NCI-H1417 treated with DMSO at 0.1 percent for 48 hours (cell line): ENCODE data around the gene CAPZA1.

ENCODE experiments used
- DNase-seq: peaks from one replicate; lab custom pipeline; 2025; lab: John Stamatoyannopoulos, UW

Gene CAPZA1

DNA sequence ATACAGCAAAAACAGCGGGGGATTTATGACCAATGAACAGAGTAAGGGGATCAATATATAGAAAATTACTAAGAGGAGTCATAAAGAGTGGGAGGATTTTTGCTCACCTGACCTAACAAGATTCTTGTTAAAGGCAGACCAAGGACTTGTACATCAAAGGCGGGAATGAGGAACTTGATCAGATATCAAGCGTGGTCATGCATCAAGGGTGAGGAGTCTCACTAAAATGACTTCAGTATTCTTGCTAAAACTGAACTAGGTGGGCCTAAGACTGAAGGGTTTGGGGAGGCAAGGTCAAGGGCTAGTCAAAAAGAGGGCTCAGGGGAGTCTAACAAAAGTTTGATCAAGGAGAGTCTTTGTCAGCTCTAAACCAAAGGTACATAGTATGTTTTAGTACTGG lies 56.9 kb downstream of the CAPZA1 start:
- no peak for DNase-seq

DNA sequence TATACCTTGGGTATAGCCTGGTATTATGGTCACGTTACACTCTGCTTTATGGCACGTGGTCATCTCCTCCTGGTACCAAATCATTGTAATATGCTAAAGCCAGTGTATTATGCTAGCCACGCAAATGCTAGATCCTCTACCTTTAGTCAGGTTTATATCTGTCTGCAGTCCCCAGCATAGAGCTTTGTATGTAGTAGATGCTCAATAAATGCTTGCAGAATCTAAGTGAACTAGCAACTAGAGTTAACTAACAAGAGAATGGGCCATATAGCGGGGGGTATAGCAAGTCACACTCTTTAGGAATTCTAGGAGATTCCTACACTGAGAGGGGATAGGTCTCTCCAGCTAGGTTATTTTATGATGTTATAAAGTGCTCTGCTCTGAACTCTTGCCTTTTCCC lies 57.9 kb downstream of the CAPZA1 start:
- no peak for DNase-seq

GRCh38 chr1:112678605-112679004 lies 59.0 kb downstream of the CAPZA1 start:
- no peak for DNase-seq

DNA sequence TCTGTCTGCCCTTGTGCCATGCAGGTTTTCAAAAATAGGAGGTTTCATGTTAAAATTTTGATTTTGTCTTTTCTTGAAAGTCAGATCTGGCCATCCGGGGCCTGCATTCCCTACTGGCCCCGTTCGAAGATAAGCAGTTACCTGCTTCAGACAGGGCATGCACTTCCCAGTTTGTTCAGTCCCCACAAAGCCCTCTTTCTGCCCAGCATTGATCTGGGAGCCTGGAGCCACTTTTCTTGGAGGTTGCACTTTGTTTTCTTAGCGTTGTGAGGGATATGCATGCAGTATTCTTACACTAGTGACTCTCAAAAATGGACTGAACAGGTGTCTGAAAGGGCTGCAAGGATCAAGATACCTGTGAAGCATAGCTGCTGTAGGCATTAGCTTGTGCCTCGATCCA lies 66.3 kb downstream of the CAPZA1 start:
- DNase-seq: no peak

- DNase-seq: no peak
Observed at GRCh38 chr1:112686417-112686816, 66.8 kb downstream of the CAPZA1 start.

- no peak for DNase-seq
Observed at GRCh38 chr1:112686835-112687234, 67.2 kb downstream of the CAPZA1 start.

DNA sequence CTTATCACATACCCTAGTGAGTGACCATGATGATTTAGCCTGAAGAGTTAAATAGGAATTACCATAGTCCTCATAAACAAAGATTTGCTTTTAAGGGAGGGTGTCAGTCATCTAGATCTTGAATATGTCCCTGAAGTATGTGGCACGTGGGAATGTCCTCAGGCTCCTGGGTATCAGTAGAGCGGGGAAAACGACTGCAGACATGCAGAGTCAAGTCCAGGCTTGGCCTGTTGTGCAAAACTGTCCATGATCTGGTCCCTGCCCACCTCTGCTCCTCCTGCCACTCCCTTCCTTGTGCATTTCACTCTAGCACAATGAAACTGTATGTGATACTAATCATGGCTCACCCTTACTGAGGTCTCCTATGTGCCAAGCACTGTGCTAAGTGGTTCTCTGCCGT lies 67.7 kb downstream of the CAPZA1 start:
- DNase-seq: no peak

DNA sequence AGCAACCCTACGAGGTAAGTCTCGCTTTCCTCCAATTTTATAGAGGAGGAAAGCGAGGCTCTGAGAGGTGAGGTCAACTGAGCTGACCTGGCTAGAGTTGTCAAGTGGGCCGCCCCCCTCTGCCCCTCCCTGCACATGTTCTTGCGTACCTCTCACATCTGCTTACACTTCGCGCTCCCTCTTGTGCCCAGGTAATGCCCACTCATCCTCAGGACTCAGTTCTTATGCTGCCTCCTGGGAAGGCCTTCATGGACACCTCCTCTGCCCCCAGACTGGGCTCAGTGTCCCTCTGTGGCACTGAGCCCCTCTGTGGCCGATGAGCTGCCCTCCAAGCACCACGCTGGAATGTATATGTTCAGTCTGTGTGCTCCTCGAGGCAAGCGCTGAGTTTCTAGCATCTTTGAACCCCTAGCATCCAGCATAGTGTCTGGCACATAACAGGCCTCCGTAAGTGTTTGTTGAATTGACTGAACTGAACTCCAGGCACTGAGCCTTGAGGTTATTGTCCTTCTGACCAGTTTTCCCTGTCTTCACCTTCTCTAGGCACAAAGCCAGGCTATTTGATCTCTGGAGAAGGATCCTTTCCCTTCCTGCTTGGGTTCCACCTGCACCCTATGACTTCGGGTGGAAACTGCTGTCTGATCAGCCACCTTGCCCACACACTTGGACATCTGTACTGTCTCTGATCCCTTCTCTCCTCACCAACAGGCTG lies 68.3 kb downstream of the CAPZA1 start:
- DNase-seq: no peak

- no peak for DNase-seq
Observed at GRCh38 chr1:112688781-112689193, 69.2 kb downstream of the CAPZA1 start.

GRCh38 chr1:112689196-112689841 lies 69.7 kb downstream of the CAPZA1 start:
- no peak for DNase-seq

GRCh38 chr1:112689842-112690237 lies 70.2 kb downstream of the CAPZA1 start:
- no peak for DNase-seq

- DNase-seq: no peak
Observed at GRCh38 chr1:112692681-112693080, 73.0 kb downstream of the CAPZA1 start.

- DNase-seq: no peak
Observed at GRCh38 chr1:112693821-112694220, 74.2 kb downstream of the CAPZA1 start.

DNA sequence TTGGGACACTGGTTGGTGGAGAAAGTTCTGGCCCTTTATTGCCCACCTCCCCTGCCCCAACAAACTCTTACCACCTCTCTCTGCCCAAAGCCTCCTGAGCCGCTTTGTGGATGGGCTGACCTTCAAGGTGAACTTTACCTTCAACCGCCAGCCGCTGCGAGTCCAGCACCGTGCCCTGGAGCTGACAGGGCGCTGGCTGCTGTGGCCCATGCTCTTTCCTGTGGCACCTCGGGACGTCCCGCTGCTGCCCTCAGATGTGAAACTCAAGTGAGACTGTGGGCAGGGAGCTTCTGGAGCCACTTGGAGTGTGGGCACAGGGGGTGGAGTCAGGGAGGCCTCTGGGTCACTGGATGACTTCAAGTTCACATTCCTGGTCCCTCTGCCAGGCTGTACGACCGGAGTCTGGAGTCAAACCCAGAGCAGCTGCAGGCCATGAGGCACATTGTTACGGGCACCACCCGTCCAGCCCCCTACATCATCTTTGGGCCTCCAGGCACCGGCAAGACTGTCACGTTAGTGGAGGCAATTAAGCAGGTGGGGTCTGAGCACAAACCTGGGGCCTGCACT lies 74.8 kb downstream of the CAPZA1 start:
- no peak for DNase-seq

DNA sequence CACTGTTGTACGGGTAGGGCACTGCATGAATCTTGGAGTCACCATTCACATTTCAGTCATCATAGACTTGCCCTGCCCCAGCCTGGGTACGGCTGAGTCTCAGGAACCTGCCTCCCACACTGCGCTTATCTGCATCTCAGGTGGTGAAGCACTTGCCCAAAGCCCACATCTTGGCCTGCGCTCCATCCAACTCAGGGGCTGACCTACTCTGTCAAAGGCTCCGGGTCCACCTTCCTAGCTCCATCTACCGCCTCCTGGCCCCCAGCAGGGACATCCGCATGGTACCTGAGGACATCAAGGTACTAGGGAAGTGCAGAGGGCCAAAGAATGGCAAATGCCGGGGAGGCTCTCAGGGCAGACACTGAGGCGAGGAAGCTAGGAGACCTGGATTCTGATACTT lies 75.6 kb downstream of the CAPZA1 start:
- no peak for DNase-seq

GRCh38 chr1:112696578-112697314 lies 77.1 kb downstream of the CAPZA1 start:
- no peak for DNase-seq

GRCh38 chr1:112697781-112698201 lies 78.2 kb downstream of the CAPZA1 start:
- DNase-seq: no peak

- DNase-seq: no peak
Observed at GRCh38 chr1:112698366-112699310, 79.0 kb downstream of the CAPZA1 start.

GRCh38 chr1:112699425-112700144 lies 80.0 kb downstream of the CAPZA1 start:
- DNase-seq: no peak

DNA sequence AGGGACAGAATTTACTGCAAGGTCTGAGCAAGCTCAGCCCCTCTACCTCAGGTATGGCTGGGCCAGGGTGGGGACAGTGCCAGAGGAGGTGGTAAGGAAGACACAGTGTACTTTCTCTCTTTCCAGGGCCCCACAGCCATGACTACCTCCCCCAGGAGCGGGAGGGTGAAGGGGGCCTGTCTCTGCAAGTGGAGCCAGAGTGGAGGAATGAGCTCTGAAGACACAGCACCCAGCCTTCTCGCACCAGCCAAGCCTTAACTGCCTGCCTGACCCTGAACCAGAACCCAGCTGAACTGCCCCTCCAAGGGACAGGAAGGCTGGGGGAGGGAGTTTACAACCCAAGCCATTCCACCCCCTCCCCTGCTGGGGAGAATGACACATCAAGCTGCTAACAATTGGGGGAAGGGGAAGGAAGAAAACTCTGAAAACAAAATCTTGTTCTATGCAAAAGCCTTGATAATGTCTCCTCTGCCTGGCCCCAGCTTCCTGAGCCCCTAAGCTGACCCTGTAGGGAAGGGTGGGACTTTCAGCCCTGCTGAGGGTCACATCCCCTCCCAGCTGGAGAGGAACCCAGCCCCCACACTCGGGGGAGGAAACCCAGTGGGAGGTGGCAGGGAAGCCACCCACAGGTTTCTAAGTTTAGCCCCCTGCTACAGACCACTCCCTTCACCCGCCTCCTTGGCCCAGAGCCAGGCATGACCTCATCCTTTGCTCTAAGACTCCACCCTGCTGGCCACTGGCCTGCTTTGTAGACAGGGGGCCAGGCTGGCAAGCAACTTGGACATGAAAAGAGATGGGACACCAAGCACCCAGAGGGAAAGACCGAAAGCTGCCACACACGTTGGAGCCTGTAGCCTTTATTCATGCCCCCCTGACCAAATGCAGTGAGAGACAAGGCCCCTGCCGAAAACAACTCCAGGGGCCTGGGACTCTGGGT lies 80.9 kb downstream of the CAPZA1 start:
- no peak for DNase-seq
